PFSK-1 (cell line): ENCODE results near the gene UBTD1.

Experiments
- POLR2AphosphoS5 ChIP-seq: IDR thresholded peaks from 2 replicates; pipeline ENCODE4 v1.6.1; 2012; ENCODE audit warnings: low read depth, mild to moderate bottlenecking, control low read depth, low read length, moderate library complexity
- REST ChIP-seq, 2 experiments: IDR thresholded peaks; 2 replicates each; pipeline versions ENCODE4 v1.6.1 to v1.8.0; 2011 to 2012; ENCODE audit warnings: low read depth in 2 of 2, low read length in 2 of 2, control low read depth in 1 of 2, inconsistent platforms in 1 of 2, mild to moderate bottlenecking in 1 of 2, moderate library complexity in 1 of 2; ENCODE audit not compliant: insufficient read depth in 1 of 2
- SIN3A ChIP-seq: IDR thresholded peaks from 2 replicates; pipeline ENCODE4 v1.6.1; 2012; ENCODE audit warnings: mild to moderate bottlenecking, low read length, moderate library complexity, borderline replicate concordance; ENCODE audit not compliant: insufficient read depth
- TAF1 ChIP-seq: IDR thresholded peaks from 2 replicates; pipeline ENCODE4 v1.6.1; 2012; ENCODE audit warnings: low read length, control low read depth, borderline replicate concordance; ENCODE audit not compliant: insufficient read depth

- TF ChIP-seq TAF1 = no peak
- no peak for TF ChIP-seq POLR2AphosphoS5
- TF ChIP-seq SIN3A = no peak
- TF ChIP-seq REST (IDR thresholded peaks at IDR 0.05; ENCODE audit: insufficient read depth in 1 of 2, low read depth in 2 of 2, low read length in 2 of 2) = no peak
Measured at GRCh38 chr10:97481071-97481470, 17.7 kb upstream of the UBTD1 start.
